OCI-LY7 (cell line): ENCODE data around the gene KCNN1.
A peak's percentile ranks its signal among the peaks of the same experiment; 100 is the strongest.

Experiments
- CTCF ChIP-seq: fragments of 200-600 bp; sonication (generic); conservative IDR thresholded peaks from 2 replicates; pipeline ENCODE4 v1.5.1; 2014; ENCODE audit warnings: mild to moderate bottlenecking, antibody characterized with exemption, low read length, moderate library complexity, mixed read lengths
- EZH2phosphoT487 ChIP-seq: fragments of 200-600 bp; sonication (generic); IDR thresholded peaks from 2 replicates; pipeline ENCODE4 v1.6.1; 2018; ENCODE audit warnings: low read depth, borderline replicate concordance, mild to moderate bottlenecking, mixed run types, antibody characterized with exemption, low read length, moderate library complexity, mixed read lengths

GRCh38 chr19:17953316-17953801 is 13.5 kb upstream of the KCNN1 start:
- no peak for TF ChIP-seq CTCF
- TF ChIP-seq EZH2phosphoT487 = peak; percentile 3; the same call in 1 of the 2 replicates
